Chondrocyte (in vitro differentiated cells): ENCODE measurements around the gene MPND. TPM values are rescaled to one million over a fixed set of nuclear protein-coding genes. Genes with fewer than 3 reads are reported as not detected.

Experiments
- DNase-seq: peaks from one replicate; pipeline ENCODE4 v3.0.0; 2021; ENCODE audit warnings: mixed read lengths, low spot score
- H3K27ac Mint-ChIP-seq: one replicate; pipeline ENCODE4 v1.8.0; 2021; ENCODE audit warnings: mild to moderate bottlenecking, moderate library complexity, mixed read lengths; ENCODE audit not compliant: unreplicated experiment
- H3K27me3 Mint-ChIP-seq: 2 replicates; pipeline ENCODE4 v1.8.0; 2021; ENCODE audit warnings: low read depth, mixed read lengths
- H3K36me3 Mint-ChIP-seq: 2 replicates; pipeline ENCODE4 v1.8.0; 2021; ENCODE audit warnings: low read depth, mixed read lengths
- H3K4me1 Mint-ChIP-seq: 2 replicates; pipeline ENCODE4 v1.8.0; 2021; ENCODE audit warnings: low read depth, mild to moderate bottlenecking, mixed read lengths
- H3K4me3 Mint-ChIP-seq: one replicate; pipeline ENCODE4 v1.8.0; 2021; ENCODE audit warnings: mild to moderate bottlenecking, moderate library complexity, mixed read lengths; ENCODE audit not compliant: unreplicated experiment
- H3K9me3 Mint-ChIP-seq: 2 replicates; pipeline ENCODE4 v1.8.0; 2021; ENCODE audit warnings: low read depth, mixed read lengths
- CTCF ChIP-seq: fragments of 200-600 bp; sonication (generic); IDR thresholded peaks from 2 replicates; pipeline ENCODE4 v1.5.0; 2021; ENCODE audit warnings: antibody characterized with exemption, mild to moderate bottlenecking, moderate library complexity
- total RNA-seq: library from RNA; stranded (reverse); gene quantifications from 3 replicates; pipeline ENCODE4 v1.2.1, GENCODE V29; 2021

MPND gene
- total RNA-seq, 1 donor from 2014 or later, result 14.9 TPM

GRCh38 chr19:4379383-4380253 is 36.3 kb downstream of the MPND start:
- Mint-ChIP-seq H3K4me3 (no peak overlapping the region), H3K9me3 (no peaks in the 10 kb centered on the region), H3K27ac (peak overlapping the region; percentile 67), H3K36me3 (peaks cover 2% of the 10 kb centered on the region), H3K27me3 (no peaks in the 10 kb centered on the region), H3K4me1 (peaks cover 56% of the 10 kb centered on the region)
- DNase-seq, result no peak
- no peak for TF ChIP-seq CTCF

GRCh38 chr19:4380254-4380727 is 36.9 kb downstream of the MPND start:
- Mint-ChIP-seq H3K27ac (no peak overlapping the region), H3K9me3 (no peaks in the 10 kb centered on the region), H3K4me1 (peaks cover 56% of the 10 kb centered on the region), H3K27me3 (no peaks in the 10 kb centered on the region), H3K36me3 (peaks cover 2% of the 10 kb centered on the region), H3K4me3 (no peak overlapping the region)
- TF ChIP-seq CTCF, result no peak
- DNase-seq, result no peak

GRCh38 chr19:4385291-4386040 is 42.1 kb downstream of the MPND start:
- H3K4me3 Mint-ChIP-seq, result no peak overlapping the region
- peak overlapping the region; percentile 90 for H3K27ac Mint-ChIP-seq
- H3K9me3 Mint-ChIP-seq, result no peaks in the 10 kb centered on the region
- peaks cover 68% of the 10 kb centered on the region for H3K4me1 Mint-ChIP-seq
- no peak for TF ChIP-seq CTCF
- no peaks in the 10 kb centered on the region for H3K27me3 Mint-ChIP-seq
- H3K36me3 Mint-ChIP-seq, result peaks cover 2% of the 10 kb centered on the region
- DNase-seq, result no peak

- H3K4me3 Mint-ChIP-seq, result no peak overlapping the region
- peak; percentile 68 for TF ChIP-seq CTCF
- no peak for DNase-seq
- H3K27ac Mint-ChIP-seq, result peak overlapping the region; percentile 90
- peaks cover 2% of the 10 kb centered on the region for H3K36me3 Mint-ChIP-seq
- H3K9me3 Mint-ChIP-seq, result no peaks in the 10 kb centered on the region
- H3K4me1 Mint-ChIP-seq, result peaks cover 72% of the 10 kb centered on the region
- H3K27me3 Mint-ChIP-seq, result no peaks in the 10 kb centered on the region
Measured at GRCh38 chr19:4386041-4386782, 42.9 kb downstream of the MPND start.
